Cortex of kidney (tissue), 1 donor: ENCODE measurements around the gene TMC8.
"Not testable (repeated sequence)": the region's sequence is repeated elsewhere in the genome, so short reads cannot be mapped to it uniquely, and the experiment has no call there.

Source experiments
- DNase-seq: peaks from one replicate; lab custom pipeline; 2025; lab: John Stamatoyannopoulos, UW

TMC8 gene, protein sequence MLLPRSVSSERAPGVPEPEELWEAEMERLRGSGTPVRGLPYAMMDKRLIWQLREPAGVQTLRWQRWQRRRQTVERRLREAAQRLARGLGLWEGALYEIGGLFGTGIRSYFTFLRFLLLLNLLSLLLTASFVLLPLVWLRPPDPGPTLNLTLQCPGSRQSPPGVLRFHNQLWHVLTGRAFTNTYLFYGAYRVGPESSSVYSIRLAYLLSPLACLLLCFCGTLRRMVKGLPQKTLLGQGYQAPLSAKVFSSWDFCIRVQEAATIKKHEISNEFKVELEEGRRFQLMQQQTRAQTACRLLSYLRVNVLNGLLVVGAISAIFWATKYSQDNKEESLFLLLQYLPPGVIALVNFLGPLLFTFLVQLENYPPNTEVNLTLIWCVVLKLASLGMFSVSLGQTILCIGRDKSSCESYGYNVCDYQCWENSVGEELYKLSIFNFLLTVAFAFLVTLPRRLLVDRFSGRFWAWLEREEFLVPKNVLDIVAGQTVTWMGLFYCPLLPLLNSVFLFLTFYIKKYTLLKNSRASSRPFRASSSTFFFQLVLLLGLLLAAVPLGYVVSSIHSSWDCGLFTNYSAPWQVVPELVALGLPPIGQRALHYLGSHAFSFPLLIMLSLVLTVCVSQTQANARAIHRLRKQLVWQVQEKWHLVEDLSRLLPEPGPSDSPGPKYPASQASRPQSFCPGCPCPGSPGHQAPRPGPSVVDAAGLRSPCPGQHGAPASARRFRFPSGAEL

DNA sequence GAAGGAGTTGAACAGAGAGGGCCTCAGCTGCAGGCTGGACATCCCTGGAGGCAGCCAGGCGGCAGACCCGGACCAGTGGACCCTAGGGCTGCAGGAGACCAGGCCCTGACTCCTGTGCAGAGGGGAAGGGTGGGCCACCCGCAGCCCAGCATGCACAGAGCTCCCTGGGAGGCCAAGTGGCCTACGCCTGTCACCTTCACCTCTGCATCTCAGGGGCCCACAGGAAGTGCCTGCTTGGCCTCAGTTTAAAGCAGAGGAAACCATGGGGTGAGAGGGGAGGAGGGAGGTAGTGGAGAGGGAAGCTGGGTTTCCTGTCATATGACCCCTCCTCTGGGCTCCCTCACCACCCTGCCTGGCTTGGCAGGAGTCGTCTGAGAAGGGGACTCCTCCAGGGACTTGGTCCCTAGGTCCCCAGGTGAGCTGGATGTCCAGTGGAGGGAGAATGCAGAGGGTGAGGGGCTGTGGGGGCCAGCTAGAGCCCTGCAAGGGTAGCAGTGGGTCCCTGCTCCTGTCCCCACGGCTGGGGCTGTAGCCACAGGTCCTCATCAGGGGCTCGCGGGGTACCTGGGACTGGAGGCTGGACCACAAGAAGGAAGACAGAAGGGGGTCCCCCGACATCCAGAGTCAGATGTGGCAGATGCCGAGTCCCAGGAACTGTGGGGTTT is at the start of gene TMC8:
TSS of gene TMC8 (plus strand) at position 335 of the 665 bp plus-strand sequence. CDS start 818 bp downstream, outside the sequence.
- DNase-seq, result no peak

DNA sequence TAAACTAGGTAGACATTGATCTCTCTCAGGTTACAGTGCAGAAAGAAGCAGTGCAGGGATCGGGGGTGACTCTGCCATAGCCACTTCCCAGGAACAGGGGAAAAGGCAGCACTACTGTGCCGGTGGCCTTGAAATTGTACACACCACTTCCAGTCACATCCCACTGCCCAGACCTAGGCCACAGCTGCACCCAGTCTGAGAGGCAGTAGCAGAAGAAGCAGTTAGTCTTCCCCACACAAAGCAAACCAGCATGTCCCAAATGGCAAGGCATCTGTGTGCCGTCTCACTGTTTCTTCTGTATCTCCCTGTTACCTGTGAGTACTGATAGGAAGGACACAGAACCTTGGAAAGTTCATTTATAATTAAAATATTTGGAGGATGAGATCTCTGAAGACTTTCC is 49.0 kb upstream of the TMC8 start:
- no peak for DNase-seq

DNA sequence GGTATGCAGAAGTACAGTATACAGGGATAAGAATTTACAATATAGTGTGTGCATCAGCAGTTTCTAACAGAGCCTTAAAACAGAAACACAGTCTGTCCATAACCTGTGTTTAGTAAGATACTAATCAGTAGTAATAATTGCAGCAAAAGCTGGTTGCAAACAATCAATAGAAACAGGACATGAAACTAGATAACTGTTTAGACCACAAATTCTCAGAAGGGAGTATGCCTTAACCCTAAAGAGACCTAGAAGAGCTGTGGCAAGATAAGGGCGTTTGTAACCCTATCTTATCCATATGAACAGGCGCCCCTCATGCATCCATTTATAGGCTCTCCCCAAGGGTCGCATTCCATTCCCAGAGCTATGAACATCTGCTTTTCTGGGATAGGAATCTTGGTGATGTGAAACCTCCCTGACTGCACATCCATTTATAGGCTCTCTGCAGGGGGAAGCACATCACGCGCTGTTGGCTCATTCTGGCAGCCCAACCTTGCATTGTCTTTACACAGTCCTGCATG is 48.2 kb upstream of the TMC8 start:
- DNase-seq, result not testable (repeated sequence)

GRCh38 chr17:78082988-78083387 is 47.6 kb upstream of the TMC8 start:
- no peak for DNase-seq

DNA sequence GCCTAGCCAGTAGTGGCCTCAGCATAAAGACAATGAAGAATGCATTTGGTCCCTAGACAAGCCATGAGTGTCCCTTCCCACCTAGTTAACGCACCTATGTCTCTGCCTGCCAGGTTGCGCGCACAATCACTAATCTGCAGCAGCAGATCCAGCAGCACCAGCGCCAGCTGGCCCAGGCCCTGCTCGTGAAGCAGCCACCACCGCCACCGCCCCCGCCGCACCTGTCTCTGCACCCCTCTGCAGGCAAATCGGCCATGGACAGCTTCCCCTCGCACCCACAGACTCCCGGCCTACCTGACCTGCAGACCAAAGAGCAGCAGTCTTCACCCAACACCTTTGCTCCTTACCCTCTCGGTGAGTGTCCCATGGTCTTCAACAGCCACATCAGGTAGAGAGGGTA is 43.8 kb upstream of the TMC8 start:
- no peak for DNase-seq

- no peak for DNase-seq
These were observed 42.0 kb upstream of the TMC8 start for GRCh38 chr17:78088529-78088928.

DNA sequence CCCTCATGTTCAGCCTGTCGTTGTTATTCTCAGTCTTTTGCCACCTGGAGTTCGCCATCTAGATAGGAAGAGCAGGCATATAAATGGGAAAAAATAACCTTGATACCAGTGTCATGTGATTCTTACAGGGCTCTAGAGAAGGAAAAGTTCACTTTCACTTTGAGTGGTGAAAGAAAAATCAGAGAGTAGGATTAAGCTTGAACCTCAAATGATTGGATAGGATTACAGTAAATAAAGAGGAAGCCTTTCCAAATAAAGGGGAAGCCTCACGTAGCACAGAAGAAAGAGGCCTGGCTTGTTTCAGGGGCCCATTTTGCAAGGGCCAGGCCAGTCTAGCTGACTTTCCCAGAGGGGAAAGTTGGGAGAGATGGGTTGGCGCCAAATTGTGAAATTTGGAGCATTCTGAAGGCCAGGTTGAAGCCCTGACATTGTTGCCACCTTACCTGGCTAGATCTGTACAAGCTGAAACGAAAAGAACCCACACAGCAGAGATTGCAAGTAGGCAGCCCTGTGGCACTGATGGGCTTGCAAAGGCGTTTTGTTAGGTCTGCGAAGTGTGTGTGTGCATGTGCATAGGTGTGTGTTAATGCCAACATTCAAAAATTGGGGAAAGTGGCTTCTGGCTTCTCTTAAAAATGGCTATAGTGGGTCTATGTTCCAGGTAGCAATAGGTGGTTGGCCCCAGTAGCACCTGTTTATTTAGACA is 40.8 kb upstream of the TMC8 start:
- no peak for DNase-seq

DNA sequence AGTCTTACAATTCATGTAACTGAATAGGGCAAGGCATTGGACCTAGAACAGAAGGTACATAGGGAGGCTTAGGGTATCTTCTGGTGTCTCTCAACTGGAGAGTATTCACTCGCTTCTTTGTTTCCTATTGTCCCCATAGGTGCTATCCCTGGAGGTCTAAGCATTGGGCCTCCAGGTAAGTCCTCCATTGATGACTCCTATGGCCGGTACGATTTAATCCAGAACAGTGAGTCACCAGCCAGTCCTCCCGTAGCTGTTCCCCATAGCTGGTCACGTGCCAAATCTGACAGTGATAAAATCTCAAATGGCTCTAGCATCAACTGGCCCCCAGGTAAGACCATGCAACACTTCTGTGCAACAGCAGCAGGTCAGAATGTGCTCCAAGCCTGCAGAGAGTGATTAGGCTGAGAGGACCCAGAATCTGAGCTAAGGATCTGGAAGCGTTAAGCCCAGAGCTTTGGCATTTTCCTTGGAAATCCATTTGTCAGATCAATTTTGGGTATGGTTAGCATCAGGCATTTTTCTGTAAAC is 37.7 kb upstream of the TMC8 start:
- no peak for DNase-seq

DNA sequence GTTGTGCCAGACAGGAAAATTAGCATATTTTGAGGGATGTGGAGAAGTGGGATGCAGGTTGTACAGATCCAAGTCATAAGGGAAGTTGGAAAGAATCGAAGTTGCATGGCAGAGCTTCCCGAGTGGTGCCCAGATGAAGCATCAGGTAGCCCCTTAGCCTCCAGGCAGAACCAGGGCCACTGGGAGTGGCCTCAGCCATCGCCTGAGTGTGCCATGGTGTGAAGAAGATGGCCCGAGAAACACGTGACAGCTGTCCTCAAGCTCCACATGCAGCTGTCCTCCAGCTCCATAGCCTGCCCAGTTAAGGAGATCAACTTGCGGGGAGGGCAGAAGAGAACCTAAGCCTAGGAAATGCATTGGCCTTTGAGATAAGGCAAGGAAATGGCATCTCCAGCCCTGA is 35.5 kb upstream of the TMC8 start:
- DNase-seq, result no peak

GRCh38 chr17:78096093-78096492 is 34.5 kb upstream of the TMC8 start:
- no peak for DNase-seq

- no peak for DNase-seq
These were observed 29.5 kb upstream of the TMC8 start for GRCh38 chr17:78101112-78101511.

DNA sequence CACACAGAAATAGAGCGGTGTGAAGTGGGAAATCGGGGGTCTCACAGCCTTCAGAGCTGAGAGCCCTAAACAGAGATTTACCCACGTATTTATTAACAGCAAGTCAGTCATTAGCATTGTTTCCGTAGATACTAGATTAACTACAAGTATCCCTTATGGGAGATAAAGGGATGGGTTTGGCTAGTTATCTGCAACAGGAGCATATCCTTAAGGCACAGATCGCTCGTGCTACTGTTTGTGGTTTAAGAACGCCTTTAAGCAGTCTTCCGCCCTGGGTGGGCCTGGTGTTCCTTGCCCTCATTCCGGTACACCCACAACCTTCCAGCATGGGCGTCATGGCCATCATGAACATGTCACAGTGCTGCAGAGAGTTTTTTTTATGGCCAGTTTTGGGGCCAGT is 29.0 kb upstream of the TMC8 start:
- no peak for DNase-seq

GRCh38 chr17:78103311-78103710 is 27.3 kb upstream of the TMC8 start:
- no peak for DNase-seq

- no peak for DNase-seq
These were observed 26.0 kb upstream of the TMC8 start for GRCh38 chr17:78104540-78104941.

- no peak for DNase-seq
These were observed 25.5 kb upstream of the TMC8 start for GRCh38 chr17:78105101-78105500.

DNA sequence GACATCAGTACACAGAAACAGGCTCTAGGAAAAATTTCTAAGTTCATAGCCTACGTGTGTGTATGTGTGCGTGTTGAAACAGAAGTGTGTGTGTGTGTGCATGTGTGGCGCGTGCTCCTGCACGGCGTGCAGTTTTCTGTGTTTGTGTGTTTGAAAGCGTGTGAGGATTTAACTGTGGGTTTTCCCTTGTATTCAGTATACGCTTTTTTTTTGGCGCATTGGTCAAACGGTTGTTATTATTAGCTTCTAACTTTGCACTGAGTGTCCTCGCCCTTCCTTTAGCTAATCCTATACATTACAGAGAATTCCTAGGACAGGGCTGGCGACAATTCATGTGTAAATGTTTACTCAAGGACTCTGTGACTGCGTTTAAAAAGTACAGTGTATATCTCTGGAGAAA is 25.0 kb upstream of the TMC8 start:
- no peak for DNase-seq

- no peak for DNase-seq
These were observed 24.4 kb upstream of the TMC8 start for GRCh38 chr17:78106211-78106610.

DNA sequence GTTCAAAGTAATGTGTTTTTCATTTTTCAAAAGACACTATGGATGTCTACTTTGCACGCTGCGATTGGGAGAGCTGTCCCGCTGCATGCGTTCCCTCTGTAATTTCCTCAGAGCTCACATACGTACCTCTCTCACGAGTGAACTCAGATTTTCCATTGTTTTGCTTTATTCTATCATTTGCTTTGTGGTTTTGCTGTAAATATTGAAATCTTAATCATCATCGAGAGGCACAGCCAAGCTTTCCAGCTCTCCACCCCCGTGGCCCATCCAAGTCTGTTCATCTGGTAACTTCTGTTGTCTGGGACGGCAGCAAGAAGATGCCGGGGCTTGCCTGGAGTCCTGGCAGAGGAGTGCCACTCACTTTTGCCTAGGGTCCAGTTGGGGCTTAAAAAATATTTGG is 23.1 kb upstream of the TMC8 start:
- no peak for DNase-seq

GRCh38 chr17:78107976-78108725 is 22.4 kb upstream of the TMC8 start:
- DNase-seq, result no peak

DNA sequence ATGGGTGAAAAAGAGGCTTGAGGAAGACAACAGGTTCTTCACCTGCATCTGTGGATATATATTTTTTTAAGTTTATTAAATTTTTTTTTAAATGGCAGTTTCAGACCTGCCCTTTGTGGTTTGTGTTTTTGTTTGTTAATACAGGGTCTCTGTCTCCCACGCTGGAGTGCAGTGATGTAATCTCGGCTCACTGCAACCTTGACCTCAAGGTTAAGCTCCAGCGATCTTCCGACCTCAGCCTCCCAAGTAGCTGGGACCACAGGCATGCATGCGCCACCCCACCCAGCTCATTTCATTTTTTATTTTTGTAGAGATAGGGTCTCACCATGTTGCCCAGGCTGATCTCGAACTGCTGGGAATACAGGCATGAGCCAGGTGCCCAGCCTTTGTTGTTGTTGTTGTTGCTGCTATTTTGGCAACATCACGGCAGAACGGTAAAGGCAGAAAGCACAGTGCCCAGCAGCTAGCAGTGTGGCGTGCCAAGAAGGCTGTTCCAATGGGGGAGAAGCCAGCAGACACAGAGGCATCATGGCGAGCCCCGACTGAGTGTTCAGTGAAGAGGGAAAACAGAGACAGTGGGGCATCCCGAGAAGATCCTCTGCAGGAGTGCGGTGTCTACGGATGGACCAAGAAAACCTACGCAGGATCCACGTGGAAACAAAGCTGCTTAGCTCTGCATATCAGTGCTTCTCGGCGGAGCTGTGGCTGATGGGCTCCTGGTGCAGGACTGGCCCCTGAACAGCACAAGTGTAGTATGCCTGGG is 21.7 kb upstream of the TMC8 start:
- no peak for DNase-seq

GRCh38 chr17:78109489-78109761 is 21.1 kb upstream of the TMC8 start:
- no peak for DNase-seq
